NCI-H2107 treated with DMSO at 0.1 percent for 48 hours (cell line): ENCODE data around the gene CD19.
A peak's percentile ranks its signal among the peaks of the same experiment; 100 is the strongest.
"Not testable (repeated sequence)": the region's sequence is repeated elsewhere in the genome, so short reads cannot be mapped to it uniquely, and the experiment has no call there.

Experiments
- DNase-seq: peaks from one replicate; lab custom pipeline; 2025; ENCODE audit not compliant: unreplicated experiment; lab: John Stamatoyannopoulos, UW

Gene CD19

GRCh38 chr16:28905800-28906372 is 25.9 kb upstream of the CD19 start:
- DNase-seq = no peak

GRCh38 chr16:28910086-28911031 is 21.4 kb upstream of the CD19 start:
- DNase-seq = no peak

- DNase-seq = no peak
Observed at GRCh38 chr16:28912558-28912957, 19.2 kb upstream of the CD19 start.

- peak; percentile 84 for DNase-seq
Observed at GRCh38 chr16:28913946-28914724, 17.6 kb upstream of the CD19 start.

GRCh38 chr16:28915181-28915580 is 16.6 kb upstream of the CD19 start:
- DNase-seq = no peak

- no peak for DNase-seq
Observed at GRCh38 chr16:28917095-28917494, 14.7 kb upstream of the CD19 start.

GRCh38 chr16:28918698-28919097 is 13.1 kb upstream of the CD19 start:
- DNase-seq = no peak

GRCh38 chr16:28923231-28923587 is 8.6 kb upstream of the CD19 start:
- no peak for DNase-seq

GRCh38 chr16:28923652-28924398 is 7.9 kb upstream of the CD19 start:
- DNase-seq = no peak

- DNase-seq = no peak
Observed at GRCh38 chr16:28924399-28924761, 7.4 kb upstream of the CD19 start.

GRCh38 chr16:28924762-28925385 is 6.9 kb upstream of the CD19 start, which contains the start of gene RABEP2:
RABEP2 (minus strand) TSS chr16:28925238; CDS start chr16:28925163, 75 bp downstream.
- peak; percentile 91 for DNase-seq

- peak; percentile 45 for DNase-seq
Observed at GRCh38 chr16:28925386-28926228, 6.2 kb upstream of the CD19 start.

GRCh38 chr16:28926284-28926683 is 5.5 kb upstream of the CD19 start:
- not testable (repeated sequence) for DNase-seq

GRCh38 chr16:28927815-28928214 is 4.0 kb upstream of the CD19 start:
- DNase-seq = no peak

GRCh38 chr16:28930203-28930602 is 1.6 kb upstream of the CD19 start:
- no peak for DNase-seq

- no peak for DNase-seq
Observed at GRCh38 chr16:28930652-28931051, 1.1 kb upstream of the CD19 start.

- no peak for DNase-seq
Observed at GRCh38 chr16:28932339-28933141, 769 bp downstream of the CD19 start.

- DNase-seq = no peak
Observed at GRCh38 chr16:28933171-28933570, 1.4 kb downstream of the CD19 start.

GRCh38 chr16:28935346-28935745 is 3.6 kb downstream of the CD19 start:
- DNase-seq = no peak
